SKM-1 treated with dmso at 0.1 percent for 144 hours (cell line): ENCODE measurements around the gene SLC8A1.

Experiments
- DNase-seq: peaks from one replicate; lab custom pipeline; 2025; ENCODE audit not compliant: unreplicated experiment; lab: John Stamatoyannopoulos, UW

The SLC8A1 gene

DNA sequence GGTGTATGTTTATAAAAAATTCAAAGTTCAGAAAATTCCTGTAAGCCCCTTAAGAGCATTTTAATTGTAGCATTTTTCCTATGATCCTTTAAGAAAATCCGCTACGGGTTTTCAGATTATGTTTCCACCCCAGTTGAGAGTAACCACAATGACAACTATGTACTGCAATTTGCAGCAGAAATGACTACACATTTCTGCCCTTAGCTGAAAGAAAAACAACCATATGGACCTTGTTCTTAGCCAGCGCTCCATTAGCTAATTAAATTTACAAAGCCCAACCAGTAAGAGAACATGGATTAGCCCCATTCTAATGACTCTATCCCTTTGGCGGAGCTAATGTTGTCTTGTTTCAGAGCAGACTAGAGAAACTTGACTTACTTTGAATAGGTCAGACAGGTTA lies 247.6 kb downstream of the SLC8A1 start:
- DNase-seq, result no peak

DNA sequence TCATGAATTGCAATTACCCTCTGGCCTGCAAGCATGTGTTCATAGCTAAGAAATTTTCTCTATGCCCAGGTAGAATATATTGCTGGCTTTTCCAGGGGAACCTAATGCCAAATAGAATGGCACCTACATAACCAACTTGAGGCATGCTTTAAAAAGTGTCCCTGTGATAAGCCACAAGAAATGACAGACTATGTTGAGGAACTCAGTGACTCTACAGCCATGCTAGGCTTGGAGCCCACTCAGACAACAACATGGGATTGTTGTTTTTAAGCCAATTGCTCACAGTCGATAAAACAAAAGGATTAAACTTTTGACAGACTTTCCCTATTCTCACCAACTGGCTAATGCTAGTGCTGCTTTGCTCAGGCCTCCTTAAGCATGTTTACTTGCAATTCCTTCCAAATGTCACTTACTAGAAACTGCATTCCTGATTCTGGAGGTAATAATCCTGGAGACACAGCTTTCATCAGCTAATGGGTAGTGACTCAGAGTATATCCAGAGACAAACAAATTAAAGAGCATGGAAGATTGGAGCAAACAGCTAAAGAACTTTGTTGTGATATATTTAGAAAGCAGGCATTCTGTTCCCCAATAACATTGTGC lies 249.0 kb downstream of the SLC8A1 start:
- no peak for DNase-seq

DNA sequence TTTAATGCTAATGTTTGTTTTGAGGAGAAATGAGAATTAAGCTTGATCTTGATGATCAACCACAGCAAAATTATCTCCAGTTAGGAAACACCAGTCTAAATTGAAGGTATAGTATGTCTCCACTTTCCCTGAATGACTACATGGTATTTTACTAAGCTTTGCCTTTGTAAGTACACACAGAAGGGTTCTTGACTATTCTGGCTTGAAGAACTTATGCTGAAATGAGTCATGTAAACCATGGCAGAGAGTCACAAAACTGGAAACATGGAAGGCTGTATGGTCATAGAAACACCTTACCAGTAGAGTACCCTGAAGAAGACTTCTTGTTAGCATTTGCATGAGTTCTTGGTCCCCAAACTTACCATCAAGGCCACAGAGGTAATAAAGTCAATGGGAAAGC lies 250.5 kb downstream of the SLC8A1 start:
- no peak for DNase-seq

DNA sequence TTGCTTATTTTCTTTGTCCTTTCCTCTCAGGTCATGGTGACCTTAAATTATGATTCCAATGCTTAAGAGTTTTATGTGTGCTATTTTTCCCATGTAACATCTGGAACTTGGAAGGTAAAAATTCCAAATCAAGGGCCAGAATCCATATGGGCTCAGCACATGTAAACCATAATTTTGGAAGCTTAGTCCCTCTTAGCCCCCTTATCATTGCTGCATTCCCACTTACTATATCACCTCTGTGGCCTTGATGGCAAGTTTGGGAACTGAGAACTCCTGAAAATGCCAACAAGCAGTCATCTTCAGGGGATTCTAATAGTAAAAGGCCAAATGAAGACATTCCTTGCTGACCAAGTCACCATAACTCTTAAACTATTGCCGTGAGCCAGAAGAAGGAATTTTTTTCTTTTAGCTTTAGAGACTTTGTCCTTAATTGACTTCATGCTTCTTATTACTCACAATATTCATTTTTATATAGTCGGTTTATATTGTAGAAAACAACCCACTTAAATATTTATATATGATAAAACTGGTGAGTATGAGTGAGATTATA lies 251.4 kb downstream of the SLC8A1 start:
- DNase-seq, result no peak

DNA sequence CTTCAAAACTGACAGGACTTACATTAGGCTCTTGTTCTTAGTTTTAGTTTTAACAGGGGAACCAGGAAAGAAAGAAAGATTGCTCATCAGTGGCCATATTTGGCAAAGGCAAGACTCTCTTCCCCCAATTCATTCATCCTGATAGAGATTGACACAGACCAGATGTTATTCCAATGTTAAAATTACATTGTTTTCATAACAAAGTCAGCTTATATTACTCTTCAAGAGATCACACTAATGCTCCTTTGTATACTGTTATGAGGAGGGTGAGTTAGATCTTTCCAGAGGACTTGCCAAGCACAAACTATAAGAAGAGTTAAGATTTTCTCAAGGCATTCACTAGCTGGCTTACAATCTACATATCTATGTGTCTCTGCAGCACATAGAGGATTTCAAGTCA lies 252.1 kb downstream of the SLC8A1 start:
- no peak for DNase-seq

DNA sequence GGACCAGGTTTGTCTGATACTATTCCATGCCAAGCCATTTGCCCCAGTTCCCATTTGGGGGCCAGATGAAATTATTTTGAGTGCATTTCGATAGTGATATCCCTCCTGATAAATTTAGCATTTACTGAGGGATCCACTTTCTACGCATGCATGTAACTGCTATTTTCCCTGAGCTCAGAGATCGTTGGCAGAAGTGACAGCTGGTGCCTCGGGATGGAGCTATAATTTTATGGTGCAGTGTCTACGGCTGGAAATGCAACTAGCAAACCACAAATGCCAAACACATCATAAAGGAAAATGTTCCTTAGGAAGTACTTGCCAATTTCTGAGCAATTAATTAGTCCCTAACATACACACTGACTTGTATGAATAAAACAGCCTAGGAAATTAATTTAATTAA lies 254.8 kb downstream of the SLC8A1 start:
- DNase-seq, result no peak

DNA sequence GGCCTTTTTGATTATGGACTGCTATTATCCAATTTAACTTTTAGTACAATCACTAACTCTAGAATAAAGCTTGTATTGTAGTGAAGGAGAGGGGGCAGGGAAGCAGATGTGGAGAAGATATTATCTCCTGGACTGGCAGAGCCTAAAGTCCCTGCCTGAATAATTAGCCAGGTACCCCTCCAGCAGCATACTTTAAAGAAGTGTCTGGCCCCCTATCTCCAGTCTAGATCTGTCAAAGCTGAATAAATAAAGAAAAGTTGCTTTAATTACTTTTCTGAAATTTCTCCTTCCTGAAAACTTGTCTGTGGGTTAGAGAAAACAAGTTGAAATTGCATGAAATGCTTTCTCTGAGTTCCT lies 258.2 kb downstream of the SLC8A1 start:
- DNase-seq, result no peak

DNA sequence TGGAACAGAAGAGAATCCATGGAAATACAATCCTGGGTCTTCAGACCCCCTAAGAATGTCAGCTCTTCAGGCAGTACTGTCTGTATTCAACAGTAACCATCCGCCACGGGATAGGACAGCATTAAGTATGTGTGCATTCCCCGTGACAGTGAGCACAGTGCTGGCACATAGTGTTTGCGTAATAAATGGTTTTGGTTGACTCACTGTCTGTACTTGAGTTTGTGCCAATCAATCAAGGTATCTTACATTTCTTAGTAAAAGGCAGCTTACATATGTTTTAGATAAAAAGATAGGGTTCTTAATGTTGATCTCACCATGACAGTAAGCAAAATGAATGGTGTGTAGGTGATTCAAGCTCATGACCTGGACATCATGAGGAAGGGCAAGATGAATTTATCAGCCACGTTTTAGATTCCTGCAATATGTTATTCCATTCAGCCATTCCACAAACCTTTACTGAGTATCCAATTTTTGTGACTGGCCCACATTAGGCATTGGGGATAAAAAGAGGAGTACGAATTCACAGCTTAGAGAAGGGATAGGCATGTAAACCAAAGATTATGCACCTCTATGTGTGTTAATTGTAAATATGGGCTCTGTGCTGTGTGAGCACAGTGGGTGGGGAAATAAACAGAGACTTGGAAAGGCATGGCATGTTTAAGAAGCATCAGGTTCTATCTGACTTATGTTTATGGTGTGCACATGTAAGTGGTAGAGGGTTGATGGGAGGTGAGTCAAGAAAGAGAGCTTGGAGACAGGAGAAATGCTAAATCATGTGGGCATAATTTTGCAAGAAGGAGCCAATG lies 258.8 kb downstream of the SLC8A1 start:
- no peak for DNase-seq

DNA sequence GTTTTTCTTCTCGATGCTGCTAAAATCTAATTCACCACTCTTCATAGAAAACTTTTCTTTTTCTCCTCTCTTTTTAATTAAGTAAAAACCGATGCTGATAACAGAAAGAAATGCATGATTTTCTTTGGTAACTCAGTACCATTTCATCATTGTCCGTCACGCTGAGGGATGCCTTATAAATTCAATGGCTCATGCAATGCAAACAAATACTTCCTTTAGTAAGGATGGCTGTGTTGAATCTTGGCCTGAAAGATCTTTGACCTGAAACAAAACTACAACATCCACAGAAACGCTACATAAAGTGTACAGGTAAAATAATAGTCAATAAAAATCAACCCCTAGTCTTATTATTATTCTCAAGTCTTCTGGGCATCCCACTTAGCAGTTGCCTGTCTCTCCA lies 261.4 kb downstream of the SLC8A1 start:
- DNase-seq, result no peak

DNA sequence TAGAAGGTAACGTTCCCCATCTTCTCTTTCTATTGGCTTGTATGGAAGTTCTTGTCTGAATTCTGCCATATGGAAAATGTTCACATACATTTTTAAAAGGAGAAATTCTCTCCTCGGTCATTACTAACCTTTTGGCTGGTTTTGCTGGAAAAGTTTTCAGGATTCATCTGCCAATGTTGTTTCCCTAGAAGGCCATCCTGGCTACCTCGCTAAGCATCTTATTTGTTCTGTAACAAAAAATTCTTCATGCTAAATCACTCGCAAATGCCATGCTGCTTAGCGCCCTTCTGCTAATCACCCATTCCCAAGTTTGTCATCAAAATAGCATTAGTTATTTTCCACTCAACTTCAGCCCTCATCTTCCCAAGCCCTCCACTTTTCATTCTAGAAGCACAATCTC lies 262.0 kb downstream of the SLC8A1 start:
- DNase-seq, result no peak

DNA sequence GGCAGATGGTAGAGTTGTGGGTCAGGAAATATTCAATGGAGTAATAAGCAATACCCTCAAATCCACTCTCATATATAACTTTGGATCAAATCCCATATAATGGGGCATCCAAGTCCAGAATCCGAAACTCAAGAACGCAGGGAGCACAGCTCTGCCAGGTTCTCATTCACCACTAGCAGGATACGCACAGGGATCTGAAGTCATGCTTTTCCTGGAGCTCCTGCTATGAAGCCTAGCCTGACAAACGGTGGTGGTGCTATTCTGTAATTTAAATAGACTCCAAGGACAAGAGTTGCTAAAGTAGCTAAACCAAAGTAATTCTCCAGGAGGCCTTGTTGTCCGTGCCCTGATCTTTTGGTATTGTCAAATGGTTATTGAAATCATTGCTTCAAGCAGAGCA lies 264.8 kb downstream of the SLC8A1 start:
- DNase-seq, result no peak

DNA sequence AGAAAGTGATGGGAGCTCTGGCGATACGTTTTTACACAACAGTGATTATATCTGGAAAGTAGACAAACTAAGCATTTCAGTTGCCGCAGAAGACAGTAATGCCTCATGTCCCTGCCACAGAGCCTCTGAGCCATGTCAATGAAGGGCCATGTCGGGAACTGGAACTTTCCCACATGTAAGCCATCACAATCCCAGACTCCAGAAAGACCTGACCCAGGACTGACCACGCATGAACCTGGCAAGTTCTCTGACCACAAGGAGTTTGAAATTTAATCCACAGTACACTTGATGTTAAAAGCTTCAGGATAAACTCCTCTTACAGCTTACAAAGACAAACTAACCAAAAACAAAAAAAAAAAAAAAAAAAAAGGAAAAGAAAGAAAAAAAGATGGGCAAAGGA lies 267.3 kb downstream of the SLC8A1 start:
- no peak for DNase-seq

DNA sequence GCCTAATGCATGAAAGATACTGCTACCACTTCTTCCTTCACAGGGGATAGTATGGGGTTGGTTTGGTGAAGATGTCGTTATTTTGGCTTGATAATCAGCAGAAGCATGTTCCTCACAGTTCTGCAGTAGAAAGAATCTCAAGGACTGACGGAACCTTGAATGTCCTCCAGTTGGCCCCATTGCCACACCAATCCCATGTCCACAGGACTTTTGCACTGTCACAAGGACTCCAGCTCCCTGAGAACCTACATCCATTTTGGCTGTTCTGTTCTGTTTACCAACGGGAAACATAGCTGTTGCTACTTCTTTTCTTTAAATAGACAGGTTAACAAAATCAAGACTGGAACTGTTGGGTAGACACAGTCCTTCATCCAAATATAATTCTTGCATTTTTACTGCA lies 270.0 kb downstream of the SLC8A1 start:
- DNase-seq, result no peak

DNA sequence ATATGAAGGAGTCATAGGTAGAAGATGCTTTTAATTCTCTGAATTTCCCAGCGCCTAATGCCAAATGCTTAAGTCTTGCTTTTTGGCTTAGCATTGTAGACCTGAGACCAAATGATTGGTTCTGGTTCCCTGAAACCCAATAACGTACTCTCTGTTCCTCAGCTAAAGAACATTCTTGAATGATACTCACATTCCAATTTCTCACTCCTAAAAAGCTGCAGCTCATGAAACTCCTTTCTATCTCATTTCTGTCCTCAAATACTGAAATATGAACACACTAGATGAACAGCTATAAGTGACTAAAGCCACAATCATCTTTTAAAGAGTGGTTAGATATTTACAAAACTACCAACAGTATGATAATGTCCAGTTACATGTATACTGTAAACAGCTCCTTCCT lies 272.1 kb downstream of the SLC8A1 start:
- DNase-seq, result no peak

DNA sequence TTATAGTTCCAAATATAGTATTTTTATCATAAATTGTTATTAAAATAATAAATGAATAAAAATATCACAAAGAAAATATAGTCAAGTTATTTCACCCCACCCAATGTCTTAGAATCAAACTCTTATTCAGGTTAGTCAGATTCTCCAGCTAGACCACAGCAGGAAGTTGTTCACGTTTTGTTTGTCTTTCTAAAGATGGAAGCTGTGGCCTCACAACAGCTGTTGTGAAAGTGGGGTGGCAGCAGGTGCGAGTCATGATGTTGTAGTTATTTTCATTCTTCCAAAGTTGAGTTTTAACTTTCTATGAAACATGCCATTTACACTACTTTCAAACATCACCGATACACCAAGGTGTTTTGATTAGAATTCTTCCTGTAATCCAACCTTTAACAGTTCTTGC lies 272.9 kb downstream of the SLC8A1 start:
- no peak for DNase-seq

DNA sequence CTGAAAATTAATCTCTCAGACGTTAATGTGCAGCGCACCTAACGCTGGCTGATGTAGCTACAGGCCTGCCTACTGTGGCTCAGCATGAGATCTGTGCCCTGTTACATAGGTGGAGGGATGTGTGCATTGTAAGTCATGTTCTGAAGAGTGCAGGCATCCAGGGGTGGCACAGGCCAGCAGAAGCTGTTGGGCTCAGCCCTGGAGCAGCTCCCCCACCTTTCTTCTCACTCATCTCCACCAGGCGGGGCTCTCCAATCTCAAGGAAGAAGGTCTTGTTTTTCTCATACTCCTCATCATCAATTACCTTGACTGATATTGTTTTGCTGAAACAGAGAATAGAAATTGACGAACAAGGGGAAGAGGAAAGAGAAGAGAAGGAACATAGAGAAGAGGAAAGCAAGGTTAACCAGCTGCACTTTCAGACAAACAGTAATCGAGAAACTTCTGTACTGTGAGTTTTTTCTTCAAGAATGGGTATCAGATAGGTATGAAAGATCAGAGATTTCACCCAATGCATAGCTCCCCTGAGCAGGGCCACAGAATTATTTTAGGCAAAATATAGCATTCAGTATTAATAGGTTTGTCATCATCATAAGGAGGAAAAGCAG lies 273.6 kb downstream of the SLC8A1 start:
- DNase-seq, result no peak

DNA sequence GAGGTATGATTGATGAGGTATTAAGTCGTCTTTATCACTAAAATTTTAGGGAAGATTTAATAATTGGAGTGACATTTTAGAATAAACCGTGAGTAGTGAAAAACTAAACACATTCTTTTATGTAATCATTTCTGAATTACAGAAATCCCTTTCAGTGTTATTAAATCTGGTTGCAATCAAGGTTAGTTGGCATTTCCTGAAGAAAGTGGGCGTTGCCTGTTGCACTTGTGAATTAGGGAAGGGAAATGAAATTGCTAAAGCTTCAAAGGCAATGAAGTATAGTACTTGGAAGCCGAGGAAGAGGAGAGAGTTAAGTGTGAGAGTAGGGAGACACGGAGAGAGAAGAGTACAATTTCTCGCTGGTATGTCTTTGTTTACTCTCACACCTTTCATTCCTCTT lies 274.5 kb downstream of the SLC8A1 start:
- DNase-seq, result no peak

DNA sequence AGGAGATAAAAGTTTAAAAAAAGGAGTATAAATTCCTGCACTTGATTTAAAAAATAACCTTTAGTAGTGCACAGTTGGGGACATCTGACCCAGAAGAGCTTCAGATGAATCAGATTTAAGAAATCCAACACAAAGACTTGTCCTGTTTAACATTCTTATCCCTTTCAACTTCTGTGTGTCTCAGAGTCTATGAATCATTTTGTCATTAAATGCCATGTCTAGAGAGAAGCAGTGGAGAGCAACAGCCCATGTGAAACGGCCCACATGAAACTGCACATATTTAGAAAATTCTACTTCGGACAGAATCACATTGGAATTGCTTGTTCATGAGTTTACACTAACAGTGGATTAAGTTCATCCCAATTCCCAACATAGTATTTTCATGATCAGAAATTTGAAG lies 278.6 kb downstream of the SLC8A1 start:
- no peak for DNase-seq

DNA sequence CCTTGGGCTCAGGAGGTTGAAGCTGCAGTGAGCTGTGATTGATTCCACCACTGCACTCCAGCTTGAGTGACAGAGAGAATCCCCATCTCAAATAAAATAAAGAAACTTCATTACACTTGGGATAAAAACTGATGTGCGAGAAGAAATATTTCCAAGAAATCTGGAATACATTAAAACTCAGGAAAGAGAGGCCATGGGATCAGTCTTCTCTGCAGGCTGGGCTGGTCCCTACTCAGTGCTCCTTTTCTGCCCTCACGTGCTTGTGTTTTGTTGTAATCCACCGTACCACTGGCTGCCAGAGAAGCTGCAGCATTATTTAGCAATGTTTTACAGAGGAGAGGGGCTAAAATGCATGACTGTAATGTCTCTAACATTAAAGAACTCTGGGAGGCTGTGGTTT lies 282.0 kb downstream of the SLC8A1 start:
- DNase-seq, result no peak

DNA sequence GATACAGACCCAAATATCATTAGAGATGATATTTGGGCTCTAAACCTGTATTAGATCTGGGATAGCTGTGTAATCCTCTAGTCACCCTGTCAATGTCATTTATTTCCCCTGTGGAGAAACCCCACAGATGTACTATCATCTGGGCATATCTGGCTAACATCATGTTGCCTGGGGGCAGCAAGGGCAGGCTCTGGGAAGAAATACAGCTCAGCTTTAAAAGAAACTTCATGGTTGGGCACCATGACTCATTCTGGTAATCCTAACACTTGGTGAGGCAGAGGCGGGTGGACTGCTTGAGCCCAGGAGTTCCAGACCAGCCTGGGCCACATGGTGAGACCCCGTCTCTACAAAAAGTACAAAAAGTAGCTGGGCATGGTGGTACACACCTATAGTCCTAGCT lies 282.5 kb downstream of the SLC8A1 start:
- DNase-seq, result no peak

DNA sequence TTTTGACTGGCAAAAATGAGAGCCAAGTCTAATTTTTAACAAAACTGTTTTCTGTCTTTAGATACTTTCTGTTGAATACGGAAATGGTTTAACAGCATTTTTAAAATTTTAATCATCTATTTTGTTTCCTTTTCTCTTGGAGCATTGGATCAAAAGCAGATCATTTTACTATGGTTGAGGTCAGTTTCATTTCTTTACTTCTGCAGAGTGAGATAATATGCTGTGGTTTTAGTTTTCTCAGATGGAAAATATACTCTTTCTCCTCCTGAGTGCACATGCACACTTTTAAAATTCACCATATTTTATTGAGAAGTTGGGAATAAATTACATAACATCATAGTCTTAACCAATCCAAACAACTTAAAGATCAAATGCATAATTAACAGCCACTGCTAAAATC lies 283.3 kb downstream of the SLC8A1 start:
- DNase-seq, result no peak

DNA sequence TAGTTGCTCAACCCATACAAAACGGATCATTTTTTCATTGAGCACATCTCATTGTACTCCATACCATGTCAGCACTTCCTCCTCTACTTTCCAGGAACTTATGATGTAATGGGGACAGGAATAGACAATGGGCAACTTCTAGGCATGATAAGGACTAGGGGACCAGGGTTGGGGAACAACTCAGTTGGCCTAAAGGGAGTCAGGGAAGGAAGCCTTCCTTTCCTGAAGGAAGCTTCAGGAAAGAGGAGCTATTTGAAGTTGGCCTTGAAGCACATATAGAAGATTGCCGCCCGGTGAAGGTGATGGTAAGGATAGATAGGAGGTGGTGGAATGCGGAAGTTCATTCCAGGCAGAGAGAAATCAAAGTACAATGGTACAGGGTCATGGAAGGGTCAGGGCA lies 283.9 kb downstream of the SLC8A1 start:
- peak; percentile 22 for DNase-seq
